Hippocampal formation (tissue), 2 donors: ENCODE results near the gene HEATR5A.
A peak's percentile ranks its signal among the peaks of the same experiment; 100 is the strongest.
"Not testable (repeated sequence)": the region's sequence is repeated elsewhere in the genome, so short reads cannot be mapped to it uniquely, and the experiment has no call there.

Source experiments
- DNase-seq, 2 donors: peaks; one replicate each; lab custom pipeline; 2025; lab: John Stamatoyannopoulos, UW

The HEATR5A gene

GRCh38 chr14:31420319-31421111 is at the start of gene HEATR5A:
Gene HEATR5A (minus strand): TSS chr14:31420550. CDS start chr14:31402975, 17,575 bp downstream.
- peak; percentile 90 to 92 for DNase-seq

- DNase-seq: no peak
Measured at GRCh38 chr14:31466554-31466953, 46.2 kb upstream of the HEATR5A start.

- DNase-seq: no peak
Measured at GRCh38 chr14:31465111-31465510, 44.8 kb upstream of the HEATR5A start.

GRCh38 chr14:31462450-31462849 is 42.1 kb upstream of the HEATR5A start:
- DNase-seq: not testable (repeated sequence)

GRCh38 chr14:31461545-31461944 is 41.2 kb upstream of the HEATR5A start:
- no peak for DNase-seq

GRCh38 chr14:31457665-31458659 is 37.6 kb upstream of the HEATR5A start:
- DNase-seq: peak in 1 of 2 donors; percentile 52

GRCh38 chr14:31456841-31457664 is 36.7 kb upstream of the HEATR5A start, which contains the start of gene DTD2:
Gene DTD2 (minus strand): TSS chr14:31457506. CDS start chr14:31457393, 113 bp downstream.
- DNase-seq: peak; percentile 95 to 98

- peak in 1 of 2 donors; percentile 73 for DNase-seq
Measured at GRCh38 chr14:31449971-31450610, 29.7 kb upstream of the HEATR5A start.

GRCh38 chr14:31449136-31449535 is 28.8 kb upstream of the HEATR5A start:
- DNase-seq: no peak

GRCh38 chr14:31445703-31446102 is 25.4 kb upstream of the HEATR5A start:
- no peak for DNase-seq

GRCh38 chr14:31442284-31442683 is 21.9 kb upstream of the HEATR5A start:
- no peak for DNase-seq

GRCh38 chr14:31441273-31442111 is 21.1 kb upstream of the HEATR5A start:
- DNase-seq: no peak

- DNase-seq: no peak
Measured at GRCh38 chr14:31440280-31440679, 19.9 kb upstream of the HEATR5A start.

GRCh38 chr14:31439561-31439960 is 19.2 kb upstream of the HEATR5A start:
- peak in 1 of 2 donors; percentile 61 for DNase-seq

GRCh38 chr14:31437045-31437691 is 16.8 kb upstream of the HEATR5A start:
- not testable (repeated sequence) for DNase-seq

- DNase-seq: peak in 1 of 2 donors; percentile 31
Measured at GRCh38 chr14:31435276-31435675, 14.9 kb upstream of the HEATR5A start.

GRCh38 chr14:31430634-31431264 is 10.4 kb upstream of the HEATR5A start:
- DNase-seq: no peak

GRCh38 chr14:31429791-31430190 is 9.4 kb upstream of the HEATR5A start:
- no peak for DNase-seq

- no peak for DNase-seq
Measured at GRCh38 chr14:31428011-31428410, 7.7 kb upstream of the HEATR5A start.
